ENCODE data around the gene TXNDC16. TPM values are rescaled to one million over a fixed set of nuclear protein-coding genes. Genes with fewer than 3 reads are reported as not detected.
"Not testable (repeated sequence)": the region's sequence is repeated elsewhere in the genome, so short reads cannot be mapped to it uniquely, and the experiment has no call there.

Gene TXNDC16, protein sequence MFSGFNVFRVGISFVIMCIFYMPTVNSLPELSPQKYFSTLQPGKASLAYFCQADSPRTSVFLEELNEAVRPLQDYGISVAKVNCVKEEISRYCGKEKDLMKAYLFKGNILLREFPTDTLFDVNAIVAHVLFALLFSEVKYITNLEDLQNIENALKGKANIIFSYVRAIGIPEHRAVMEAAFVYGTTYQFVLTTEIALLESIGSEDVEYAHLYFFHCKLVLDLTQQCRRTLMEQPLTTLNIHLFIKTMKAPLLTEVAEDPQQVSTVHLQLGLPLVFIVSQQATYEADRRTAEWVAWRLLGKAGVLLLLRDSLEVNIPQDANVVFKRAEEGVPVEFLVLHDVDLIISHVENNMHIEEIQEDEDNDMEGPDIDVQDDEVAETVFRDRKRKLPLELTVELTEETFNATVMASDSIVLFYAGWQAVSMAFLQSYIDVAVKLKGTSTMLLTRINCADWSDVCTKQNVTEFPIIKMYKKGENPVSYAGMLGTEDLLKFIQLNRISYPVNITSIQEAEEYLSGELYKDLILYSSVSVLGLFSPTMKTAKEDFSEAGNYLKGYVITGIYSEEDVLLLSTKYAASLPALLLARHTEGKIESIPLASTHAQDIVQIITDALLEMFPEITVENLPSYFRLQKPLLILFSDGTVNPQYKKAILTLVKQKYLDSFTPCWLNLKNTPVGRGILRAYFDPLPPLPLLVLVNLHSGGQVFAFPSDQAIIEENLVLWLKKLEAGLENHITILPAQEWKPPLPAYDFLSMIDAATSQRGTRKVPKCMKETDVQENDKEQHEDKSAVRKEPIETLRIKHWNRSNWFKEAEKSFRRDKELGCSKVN
- total RNA-seq: 1 to 10 TPM; 1.5 to 2.7 (median 2.4) TPM

DNA sequence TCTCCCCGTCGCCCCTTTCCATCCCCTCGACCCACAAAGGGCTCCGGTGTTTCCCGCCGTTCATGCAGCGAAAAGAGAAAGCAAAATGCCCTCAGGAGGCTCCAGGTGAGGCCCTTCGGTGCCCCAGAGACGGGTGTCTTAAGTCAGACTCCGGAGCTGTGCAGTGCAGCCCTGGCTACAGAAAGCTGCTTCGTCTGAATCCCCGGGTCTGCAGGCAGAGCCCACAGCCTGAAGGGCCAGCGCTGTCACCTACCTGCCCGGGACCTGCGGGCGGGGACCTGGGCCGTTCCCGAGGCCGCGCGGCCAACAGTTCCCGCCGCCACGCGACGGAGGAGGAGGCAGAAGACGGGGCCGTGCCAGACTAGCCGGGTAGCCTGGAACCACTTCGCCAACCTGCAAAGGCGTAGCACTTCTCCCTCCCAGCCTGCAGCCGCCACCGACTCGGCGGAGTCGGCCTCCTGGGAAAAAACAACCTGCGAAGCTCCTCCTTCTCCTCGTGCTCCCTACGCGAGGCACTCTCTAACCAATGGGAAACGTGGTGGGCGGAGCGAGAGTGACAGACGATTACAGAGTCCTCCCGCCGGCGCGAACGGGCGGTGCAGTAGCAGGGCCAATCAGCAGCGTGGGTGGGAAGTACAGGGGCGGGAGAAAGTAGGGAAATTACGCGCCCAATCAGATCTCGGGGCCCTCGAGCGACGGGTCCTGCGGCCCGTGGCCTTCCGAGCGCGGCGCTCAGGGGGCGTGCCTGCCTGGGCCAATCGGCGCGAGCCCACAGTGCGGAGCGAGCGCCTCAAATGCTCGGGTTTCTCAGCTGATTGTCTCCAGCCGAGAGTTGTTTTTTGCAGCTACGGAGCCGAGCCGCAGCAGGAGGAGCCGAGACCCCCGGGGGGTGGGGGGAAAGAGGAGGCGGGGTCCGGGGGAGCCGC is at the start of gene TXNDC16, which contains the start of gene GPR137C:
TXNDC16 (minus strand) TSS at position 443 of the 926 bp plus-strand sequence. CDS start 8,948 bp downstream, outside the sequence.
GPR137C (plus strand) TSS at position 774 of the 926 bp plus-strand sequence. CDS start 312 bp downstream, outside the sequence.
- Mint-ChIP-seq H3K4me1 (ENCODE audit: low read depth) (peaks cover 23% of the 10 kb centered on the region), H3K27me3 (ENCODE audit: low read depth) (peaks cover 2% of the 10 kb centered on the region), H3K36me3 (ENCODE audit: insufficient read depth) (peaks cover 1% of the 10 kb centered on the region), H3K9me3 (no peaks in the 10 kb centered on the region), H3K4me3 (peak within 1 kb of the TSS; percentile 92)
- ATAC-seq: peak; percentile 89 to 90
- peak; percentile 99 for DNase-seq

- no peaks in the 10 kb centered on the region for H3K27me3 Mint-ChIP-seq (ENCODE audit: low read depth)
- no peaks in the 10 kb centered on the region for H3K4me1 Mint-ChIP-seq (ENCODE audit: low read depth)
- no peaks in the 10 kb centered on the region for H3K36me3 Mint-ChIP-seq (ENCODE audit: insufficient read depth)
- no peak overlapping the region for H3K4me3 Mint-ChIP-seq
- ATAC-seq (no peak), DNase-seq (no peak)
- peaks cover 13% of the 10 kb centered on the region for H3K9me3 Mint-ChIP-seq
Observed at GRCh38 chr14:52599974-52600373, 47.7 kb upstream of the TXNDC16 start.

GRCh38 chr14:52598568-52598967 is 46.3 kb upstream of the TXNDC16 start:
- no peaks in the 10 kb centered on the region for H3K27me3 Mint-ChIP-seq (ENCODE audit: low read depth)
- no peak for ATAC-seq
- H3K9me3 Mint-ChIP-seq: peaks cover 9% of the 10 kb centered on the region
- no peaks in the 10 kb centered on the region for H3K36me3 Mint-ChIP-seq (ENCODE audit: insufficient read depth)
- H3K4me3 Mint-ChIP-seq: no peak overlapping the region
- DNase-seq: no peak
- H3K4me1 Mint-ChIP-seq (ENCODE audit: low read depth): no peaks in the 10 kb centered on the region

GRCh38 chr14:52596861-52597260 is 44.6 kb upstream of the TXNDC16 start:
- no peak for DNase-seq
- Mint-ChIP-seq H3K4me1 (ENCODE audit: low read depth) (no peaks in the 10 kb centered on the region), H3K4me3 (no peak overlapping the region), H3K27me3 (ENCODE audit: low read depth) (peaks cover 4% of the 10 kb centered on the region), H3K9me3 (peaks cover 10% of the 10 kb centered on the region), H3K36me3 (ENCODE audit: insufficient read depth) (no peaks in the 10 kb centered on the region)
- no peak for ATAC-seq

DNA sequence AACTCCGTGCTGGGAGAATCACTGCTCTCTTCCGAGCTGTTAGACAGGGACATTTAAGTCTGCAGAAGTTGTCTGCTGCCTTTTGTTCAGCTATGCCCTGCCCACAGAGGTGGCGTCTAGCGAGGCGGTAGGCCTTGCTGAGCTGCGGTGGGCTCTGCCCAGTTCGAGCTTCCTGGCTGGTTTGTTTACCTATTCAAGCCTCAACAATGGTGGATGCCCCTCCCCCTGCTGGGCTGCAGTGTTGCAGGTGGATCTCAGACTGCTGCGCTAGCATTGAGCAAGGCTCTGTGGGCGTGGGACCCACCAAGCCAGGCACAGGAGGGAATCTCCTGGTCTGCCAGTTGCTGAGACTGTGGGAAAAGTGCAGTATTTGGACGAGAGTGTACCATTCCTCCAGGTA is 44.0 kb upstream of the TXNDC16 start:
- no peaks in the 10 kb centered on the region for H3K36me3 Mint-ChIP-seq (ENCODE audit: insufficient read depth)
- no peaks in the 10 kb centered on the region for H3K4me1 Mint-ChIP-seq (ENCODE audit: low read depth)
- H3K27me3 Mint-ChIP-seq (ENCODE audit: low read depth): peaks cover 4% of the 10 kb centered on the region
- DNase-seq: no peak
- ATAC-seq: no peak
- H3K4me3 Mint-ChIP-seq: no peak overlapping the region
- peaks cover 10% of the 10 kb centered on the region for H3K9me3 Mint-ChIP-seq

DNA sequence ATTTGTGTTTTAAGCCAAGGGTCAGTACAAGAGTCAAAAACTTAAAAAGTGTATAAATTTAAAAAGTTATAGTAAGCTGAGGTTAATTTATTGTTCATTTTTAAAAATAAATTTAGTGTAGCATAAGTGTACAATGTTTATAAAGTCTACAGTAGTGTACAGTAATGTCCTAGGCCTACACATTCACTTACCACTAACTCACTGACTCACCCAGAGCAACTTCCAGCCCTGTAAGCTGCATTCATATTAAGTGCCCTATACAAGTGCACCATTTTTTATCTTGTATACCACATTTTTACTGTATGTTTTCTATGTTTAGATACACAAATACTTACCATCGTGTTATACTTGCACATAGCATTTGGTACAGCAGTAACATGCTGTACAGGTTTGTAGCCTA is 38.0 kb upstream of the TXNDC16 start:
- ATAC-seq (no peak), DNase-seq (no peak)
- peaks cover 4% of the 10 kb centered on the region for H3K27me3 Mint-ChIP-seq (ENCODE audit: low read depth)
- H3K4me3 Mint-ChIP-seq: no peak overlapping the region
- H3K4me1 Mint-ChIP-seq (ENCODE audit: low read depth): no peaks in the 10 kb centered on the region
- H3K9me3 Mint-ChIP-seq: peaks cover 7% of the 10 kb centered on the region
- no peaks in the 10 kb centered on the region for H3K36me3 Mint-ChIP-seq (ENCODE audit: insufficient read depth)

GRCh38 chr14:52589646-52590045 is 37.3 kb upstream of the TXNDC16 start:
- H3K36me3 Mint-ChIP-seq (ENCODE audit: insufficient read depth): no peaks in the 10 kb centered on the region
- peaks cover 5% of the 10 kb centered on the region for H3K9me3 Mint-ChIP-seq
- ATAC-seq (no peak), DNase-seq (no peak)
- H3K4me3 Mint-ChIP-seq: no peak overlapping the region
- no peaks in the 10 kb centered on the region for H3K4me1 Mint-ChIP-seq (ENCODE audit: low read depth)
- peaks cover 4% of the 10 kb centered on the region for H3K27me3 Mint-ChIP-seq (ENCODE audit: low read depth)

DNA sequence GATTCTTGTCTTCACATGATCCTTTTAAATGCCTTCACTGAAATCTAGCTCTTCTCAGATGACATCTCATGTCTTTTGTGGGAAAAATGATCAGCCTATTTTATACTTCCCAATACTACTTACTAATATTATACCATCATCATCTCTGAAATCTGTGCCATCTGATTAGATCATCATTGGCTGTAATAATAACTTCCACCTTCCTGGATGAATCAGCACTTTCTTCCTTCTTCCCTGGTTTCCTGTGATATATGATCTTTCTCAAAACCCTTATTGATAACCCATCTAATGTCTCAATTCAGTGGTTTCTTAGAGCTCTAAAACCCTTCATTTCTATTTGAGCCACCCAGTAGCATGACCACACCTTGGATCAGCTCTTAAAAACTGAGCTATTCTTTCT is 31.2 kb upstream of the TXNDC16 start:
- Mint-ChIP-seq H3K4me3 (no peak overlapping the region), H3K27me3 (ENCODE audit: low read depth) (peaks cover 3% of the 10 kb centered on the region), H3K9me3 (no peaks in the 10 kb centered on the region), H3K4me1 (ENCODE audit: low read depth) (no peaks in the 10 kb centered on the region), H3K36me3 (ENCODE audit: insufficient read depth) (no peaks in the 10 kb centered on the region)
- DNase-seq (no peak), ATAC-seq (no peak)

- peaks cover 27% of the 10 kb centered on the region for H3K9me3 Mint-ChIP-seq
- no peak for ATAC-seq
- H3K27me3 Mint-ChIP-seq (ENCODE audit: low read depth): no peaks in the 10 kb centered on the region
- H3K36me3 Mint-ChIP-seq (ENCODE audit: insufficient read depth): peaks cover 4% of the 10 kb centered on the region
- DNase-seq: no peak
- no peaks in the 10 kb centered on the region for H3K4me1 Mint-ChIP-seq (ENCODE audit: low read depth)
- H3K4me3 Mint-ChIP-seq: no peak overlapping the region
Observed at GRCh38 chr14:52575858-52576257, 23.6 kb upstream of the TXNDC16 start.

DNA sequence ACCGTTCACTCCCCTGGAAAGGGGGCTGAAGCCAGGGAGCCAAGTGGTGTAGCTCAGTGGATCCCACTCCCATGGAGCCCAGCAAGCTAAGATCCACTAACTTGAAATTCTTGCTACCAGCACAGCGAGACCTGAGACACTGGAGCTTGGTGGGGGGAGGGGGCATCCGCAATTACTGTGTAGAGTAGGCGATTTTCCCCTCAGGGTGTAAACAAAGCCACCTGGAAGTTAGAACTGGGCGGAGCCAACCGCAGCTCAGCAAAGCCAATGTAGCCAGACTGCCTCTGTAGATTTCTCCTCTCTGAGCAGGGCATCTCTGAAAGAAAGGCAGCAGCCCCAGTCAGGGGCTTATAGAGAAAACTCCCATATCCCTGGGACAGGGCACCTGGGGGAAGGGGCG is 16.1 kb upstream of the TXNDC16 start:
- ATAC-seq; H3K36me3 Mint-ChIP-seq (ENCODE audit: insufficient read depth); DNase-seq; H3K4me1 Mint-ChIP-seq (ENCODE audit: low read depth); H3K4me3 Mint-ChIP-seq: not testable (repeated sequence)
- H3K27me3 Mint-ChIP-seq (ENCODE audit: low read depth): peaks cover 11% of the 10 kb centered on the region
- H3K9me3 Mint-ChIP-seq: peaks cover 39% of the 10 kb centered on the region

DNA sequence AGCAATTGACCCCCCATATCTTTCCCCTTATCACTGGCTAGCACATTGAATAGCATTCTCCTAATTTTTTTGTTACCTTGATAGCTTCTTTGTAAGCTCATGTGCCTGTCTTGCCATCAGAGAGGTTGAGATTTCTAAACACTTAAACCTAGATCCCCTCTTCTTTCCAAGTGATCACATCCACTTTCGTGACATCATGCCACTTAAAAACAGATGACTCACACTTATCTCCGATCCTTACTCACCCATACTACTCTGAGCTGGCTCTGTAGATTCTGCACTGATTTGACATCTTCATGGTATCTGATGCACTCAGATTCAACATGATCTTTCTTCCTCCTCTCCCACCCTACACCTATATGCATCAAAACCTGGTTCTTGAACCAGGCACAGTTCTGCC is 10.8 kb upstream of the TXNDC16 start:
- no peaks in the 10 kb centered on the region for H3K36me3 Mint-ChIP-seq (ENCODE audit: insufficient read depth)
- H3K4me3 Mint-ChIP-seq: no peak overlapping the region
- peaks cover 3% of the 10 kb centered on the region for H3K9me3 Mint-ChIP-seq
- DNase-seq (no peak), ATAC-seq (peak in 1 of 2 donors; percentile 34)
- H3K4me1 Mint-ChIP-seq (ENCODE audit: low read depth): no peaks in the 10 kb centered on the region
- peaks cover 9% of the 10 kb centered on the region for H3K27me3 Mint-ChIP-seq (ENCODE audit: low read depth)

DNA sequence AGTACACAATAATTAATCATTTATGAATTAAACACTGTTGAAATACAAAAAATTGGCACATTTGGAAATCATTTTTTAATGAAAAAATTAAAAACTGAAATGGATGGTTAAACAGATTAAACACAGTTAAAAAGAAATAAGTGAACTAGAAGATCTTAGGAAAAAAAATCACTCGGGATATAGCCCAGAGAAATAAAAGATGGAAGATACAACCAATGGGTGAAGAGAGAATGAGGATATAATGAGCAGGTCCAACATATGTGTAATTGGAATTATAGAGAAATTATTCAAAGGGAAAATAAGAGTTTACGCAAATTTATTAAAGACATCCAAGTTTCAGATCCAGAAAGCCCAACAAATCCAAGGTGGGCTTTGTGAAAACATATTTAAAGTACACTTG is 6.4 kb upstream of the TXNDC16 start:
- Mint-ChIP-seq H3K9me3 (peaks cover 3% of the 10 kb centered on the region), H3K36me3 (ENCODE audit: insufficient read depth) (no peaks in the 10 kb centered on the region), H3K4me1 (ENCODE audit: low read depth) (peaks cover 1% of the 10 kb centered on the region), H3K4me3 (no peak overlapping the region), H3K27me3 (ENCODE audit: low read depth) (peaks cover 10% of the 10 kb centered on the region)
- no peak for ATAC-seq
- no peak for DNase-seq

DNA sequence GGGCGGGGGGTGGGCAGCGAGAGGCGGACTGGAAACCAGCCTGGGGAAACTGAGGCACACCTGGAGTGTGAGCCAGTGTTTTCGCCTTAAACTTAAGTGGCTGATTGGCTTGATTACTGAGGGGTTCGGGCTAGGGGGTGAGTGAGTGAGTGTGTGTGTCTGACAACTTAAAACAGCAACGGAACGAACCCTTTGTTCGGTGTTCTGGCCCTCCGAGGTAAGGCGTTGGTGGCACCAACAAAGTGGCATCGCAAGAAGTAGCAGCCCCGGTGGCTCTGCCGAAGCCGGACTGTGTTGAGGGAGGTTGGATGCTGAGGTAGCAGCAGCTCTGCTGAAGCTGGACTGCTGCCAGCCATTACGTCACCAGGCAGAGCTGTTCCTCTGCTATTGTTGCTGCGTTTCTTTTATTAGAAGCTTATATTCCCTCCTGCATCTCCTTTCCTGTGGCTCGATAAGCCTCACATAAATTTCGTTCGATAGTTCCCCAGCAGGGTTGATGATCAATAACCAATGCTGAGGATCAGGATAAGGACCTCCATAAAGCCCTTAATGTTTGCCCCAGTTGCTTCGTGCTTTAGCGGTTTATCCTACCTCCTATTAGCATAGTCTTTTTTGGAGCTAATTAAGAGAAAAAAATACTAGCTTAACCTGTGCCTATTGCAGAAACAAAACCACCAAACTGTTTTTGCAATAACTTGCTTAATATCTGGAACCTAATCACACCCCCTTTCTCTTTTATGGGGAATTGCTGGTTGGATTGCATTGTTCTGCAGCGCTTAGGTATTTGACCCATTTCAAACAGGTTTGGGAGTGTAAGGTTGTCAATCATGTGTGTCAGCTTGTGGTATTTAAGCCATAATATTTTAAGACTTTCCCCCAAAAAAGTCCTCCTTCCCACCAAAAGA is 1.6 kb upstream of the TXNDC16 start:
- H3K27me3 Mint-ChIP-seq (ENCODE audit: low read depth): peaks cover 2% of the 10 kb centered on the region
- ATAC-seq: peak in 1 of 2 donors; percentile 5
- peaks cover 1% of the 10 kb centered on the region for H3K36me3 Mint-ChIP-seq (ENCODE audit: insufficient read depth)
- peak; percentile 78 for DNase-seq
- peak overlapping the region; percentile 90 for H3K4me3 Mint-ChIP-seq
- H3K4me1 Mint-ChIP-seq (ENCODE audit: low read depth): peaks cover 23% of the 10 kb centered on the region
- peaks cover 3% of the 10 kb centered on the region for H3K9me3 Mint-ChIP-seq

All from activated T-cell treated with anti-CD3 and anti-CD28 coated beads, Interleukin-2, amount 50 U/mL, for 4 hours (primary cell).